OCI-LY7 (cell line): ENCODE measurements around the gene HCAR3.

Experiments used
- CTCF ChIP-seq: fragments of 200-600 bp; sonication (generic); conservative IDR thresholded peaks from 2 replicates; pipeline ENCODE4 v1.5.1; 2014; ENCODE audit warnings: mild to moderate bottlenecking, antibody characterized with exemption, low read length, moderate library complexity, mixed read lengths
- EZH2phosphoT487 ChIP-seq: fragments of 200-600 bp; sonication (generic); IDR thresholded peaks from 2 replicates; pipeline ENCODE4 v1.6.1; 2018; ENCODE audit warnings: low read depth, borderline replicate concordance, mild to moderate bottlenecking, mixed run types, antibody characterized with exemption, low read length, moderate library complexity, mixed read lengths

- TF ChIP-seq CTCF (no peak), EZH2phosphoT487 (no peak)
Measured at GRCh38 chr12:122747224-122748135, 30.9 kb upstream of the HCAR3 start.
